Suprapubic skin (tissue), 4 donors: ENCODE measurements around the gene BAZ2B. TPM values are rescaled to one million over a fixed set of nuclear protein-coding genes. Genes with fewer than 3 reads are reported as not detected.

Source experiments
- DNase-seq, 2 donors: peaks; one replicate each; pipeline ENCODE4 v3.0.0-alpha.2; 2019; ENCODE audit warnings: low spot score in 2 of 2
- H3K27ac ChIP-seq: fragments of 200-600 bp; sonication (generic); one replicate; pipeline ENCODE4 v1.5.1; 2019
- H3K27me3 ChIP-seq: fragments of 200-600 bp; sonication (generic); one replicate; pipeline ENCODE4 v1.5.1; 2019
- H3K36me3 ChIP-seq: fragments of 200-600 bp; sonication (generic); one replicate; pipeline ENCODE4 v1.5.1; 2019
- H3K4me1 ChIP-seq: fragments of 200-600 bp; sonication (generic); one replicate; pipeline ENCODE4 v1.5.1; 2019
- H3K4me3 ChIP-seq: fragments of 200-600 bp; sonication (generic); one replicate; pipeline ENCODE4 v1.5.1; 2019; ENCODE audit warnings: mild to moderate bottlenecking
- H3K9me3 ChIP-seq: fragments of 200-600 bp; sonication (generic); one replicate; pipeline ENCODE4 v1.5.1; 2019
- EP300 ChIP-seq: sonication (generic); formaldehyde crosslinking; IDR thresholded peaks from one replicate; pipeline ENCODE4 v1.6.1; 2017; ENCODE audit warnings: antibody characterized with exemption
- POLR2A ChIP-seq, 2 donors: fragments of 450-650 bp; IDR thresholded peaks; one replicate each; pipeline ENCODE4 v1.6.1; 2017; ENCODE audit warnings: antibody characterized with exemption in 2 of 2, mild to moderate bottlenecking in 2 of 2, moderate library complexity in 2 of 2
- POLR2AphosphoS5 ChIP-seq, 3 donors: sonication (generic); formaldehyde crosslinking; IDR thresholded peaks; one replicate each; pipeline ENCODE4 v1.6.1; 2017; ENCODE audit warnings: antibody characterized with exemption in 3 of 3
- WGBS: methylation state at CpG from one replicate; pipeline ENCODE4 v1.1.5; 2018; 5-methylcytosine and 5-hydroxymethylcytosine counted together
- total RNA-seq, 4 donors: library from RNA; depleted of rRNA; stranded (reverse); fragments of >200 nt; gene quantifications; one replicate each; pipeline ENCODE4 v1.1.0, GENCODE V29; 2016
- TF ChIP-seq, protein P1 (sequence below), 2 donors: fragments of 200-600 bp in 1 of 2; fragments of 450-650 bp in 1 of 2; sonication (generic) in 1 of 2; IDR thresholded peaks; one replicate each; pipeline ENCODE4 v1.5.1; 2016 to 2019; ENCODE audit warnings: antibody characterized with exemption in 2 of 2, mild to moderate bottlenecking in 1 of 2, moderate library complexity in 1 of 2

BAZ2B gene
- total RNA-seq, 4 donors from 2014 or later, result 61.7 to 185 (median 80.8) TPM

GRCh38 chr2:159518321-159519005 lies 97.9 kb downstream of the BAZ2B start:
- H3K36me3 ChIP-seq, result no peaks in the 10 kb centered on the region
- H3K4me3 ChIP-seq, result no peak overlapping the region
- H3K27ac ChIP-seq, result peak overlapping the region; percentile 59
- no peaks in the 10 kb centered on the region for H3K27me3 ChIP-seq
- H3K9me3 ChIP-seq, result no peaks in the 10 kb centered on the region
- TF ChIP-seq EP300 (no peak), POLR2AphosphoS5 (IDR thresholded peaks at IDR 0.05) (no peak), POLR2A (IDR thresholded peaks at IDR 0.05) (no peak)
- TF ChIP-seq, protein P1, sequence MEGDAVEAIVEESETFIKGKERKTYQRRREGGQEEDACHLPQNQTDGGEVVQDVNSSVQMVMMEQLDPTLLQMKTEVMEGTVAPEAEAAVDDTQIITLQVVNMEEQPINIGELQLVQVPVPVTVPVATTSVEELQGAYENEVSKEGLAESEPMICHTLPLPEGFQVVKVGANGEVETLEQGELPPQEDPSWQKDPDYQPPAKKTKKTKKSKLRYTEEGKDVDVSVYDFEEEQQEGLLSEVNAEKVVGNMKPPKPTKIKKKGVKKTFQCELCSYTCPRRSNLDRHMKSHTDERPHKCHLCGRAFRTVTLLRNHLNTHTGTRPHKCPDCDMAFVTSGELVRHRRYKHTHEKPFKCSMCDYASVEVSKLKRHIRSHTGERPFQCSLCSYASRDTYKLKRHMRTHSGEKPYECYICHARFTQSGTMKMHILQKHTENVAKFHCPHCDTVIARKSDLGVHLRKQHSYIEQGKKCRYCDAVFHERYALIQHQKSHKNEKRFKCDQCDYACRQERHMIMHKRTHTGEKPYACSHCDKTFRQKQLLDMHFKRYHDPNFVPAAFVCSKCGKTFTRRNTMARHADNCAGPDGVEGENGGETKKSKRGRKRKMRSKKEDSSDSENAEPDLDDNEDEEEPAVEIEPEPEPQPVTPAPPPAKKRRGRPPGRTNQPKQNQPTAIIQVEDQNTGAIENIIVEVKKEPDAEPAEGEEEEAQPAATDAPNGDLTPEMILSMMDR (IDR thresholded peaks at IDR 0.05), result no peak
- peaks cover 28% of the 10 kb centered on the region for H3K4me1 ChIP-seq
- no peak for DNase-seq
- 63% methylated on average over 3 of the region's 3 CpGs for WGBS

DNA sequence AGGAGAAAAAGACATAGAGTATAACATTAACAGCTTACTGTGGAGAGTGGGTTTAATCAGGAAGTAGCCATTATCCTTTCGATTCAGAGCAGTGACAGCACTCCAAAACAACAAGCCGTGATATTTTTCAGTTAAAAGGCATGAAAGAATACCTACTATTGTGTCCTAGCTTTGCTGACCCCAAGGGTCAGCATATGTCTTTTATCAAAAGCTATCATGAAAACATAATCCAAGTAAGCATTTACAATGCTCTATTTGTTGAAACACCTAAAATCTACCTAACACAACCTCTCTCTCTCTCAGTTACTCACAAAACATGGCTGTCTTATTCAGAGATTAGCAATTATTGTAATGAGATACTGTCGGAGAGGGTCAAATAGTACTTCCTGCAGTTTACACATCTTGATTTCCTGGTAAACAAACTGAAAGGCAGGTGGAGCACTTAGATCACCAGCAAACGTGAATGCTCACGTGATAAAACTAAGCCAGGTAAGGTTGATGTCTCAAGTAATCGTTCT lies 100.0 kb downstream of the BAZ2B start:
- Histone ChIP-seq H3K36me3 (no peaks in the 10 kb centered on the region), H3K27ac (peak overlapping the region; percentile 90), H3K27me3 (no peaks in the 10 kb centered on the region), H3K9me3 (no peaks in the 10 kb centered on the region), H3K4me1 (peaks cover 34% of the 10 kb centered on the region), H3K4me3 (peak overlapping the region; percentile 51)
- 2% methylated on average over 6 of the region's 6 CpGs for WGBS
- TF ChIP-seq EP300, result no peak
- DNase-seq, result no peak

- WGBS, result 43% methylated on average over 1 of the region's 1 CpG
- no peaks in the 10 kb centered on the region for H3K36me3 ChIP-seq
These were observed 100.9 kb downstream of the BAZ2B start for GRCh38 chr2:159515441-159515840.

GRCh38 chr2:159513745-159514144 lies 102.6 kb downstream of the BAZ2B start:
- Histone ChIP-seq H3K4me1 (peaks cover 34% of the 10 kb centered on the region), H3K27me3 (no peaks in the 10 kb centered on the region), H3K9me3 (no peaks in the 10 kb centered on the region), H3K36me3 (no peaks in the 10 kb centered on the region), H3K27ac (no peak overlapping the region), H3K4me3 (no peak overlapping the region)
- TF ChIP-seq POLR2A (IDR thresholded peaks at IDR 0.05) (no peak), POLR2AphosphoS5 (IDR thresholded peaks at IDR 0.05) (no peak), EP300 (no peak)
- TF ChIP-seq, protein P1 (IDR thresholded peaks at IDR 0.05), result no peak
- no peak for DNase-seq
- WGBS, result 92% methylated on average over 1 of the region's 1 CpG

More at GRCh38 chr2:159515441-159515840, 100.9 kb downstream of the BAZ2B start:
- H3K4me1 ChIP-seq, result peaks cover 34% of the 10 kb centered on the region
- DNase-seq, result no peak
- H3K9me3 ChIP-seq, result no peaks in the 10 kb centered on the region
- no peaks in the 10 kb centered on the region for H3K27me3 ChIP-seq
- H3K4me3 ChIP-seq, result peak overlapping the region; percentile 51
- peak overlapping the region; percentile 90 for H3K27ac ChIP-seq
- TF ChIP-seq POLR2A (IDR thresholded peaks at IDR 0.05) (no peak), EP300 (no peak), POLR2AphosphoS5 (IDR thresholded peaks at IDR 0.05) (no peak)
- TF ChIP-seq, protein P1 (IDR thresholded peaks at IDR 0.05), result no peak

DNA sequence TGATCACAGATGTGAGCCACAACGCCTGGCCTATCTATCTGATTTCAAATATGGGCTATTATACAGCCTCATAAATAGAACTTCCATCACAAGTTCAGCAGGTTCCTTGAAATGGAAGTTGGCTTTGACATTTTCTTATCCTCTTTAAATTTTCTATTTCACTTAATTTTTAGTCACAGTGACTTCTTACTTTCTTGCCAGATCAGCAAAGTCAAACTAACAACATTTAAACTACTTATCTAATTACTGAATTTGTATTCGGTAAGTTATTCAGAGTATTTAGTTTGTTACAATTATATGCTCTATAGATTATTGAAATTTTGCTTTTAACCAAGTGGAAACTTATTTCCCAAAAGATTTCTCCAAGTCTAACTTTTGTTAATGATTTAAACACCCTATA lies 108.2 kb downstream of the BAZ2B start:
- Histone ChIP-seq H3K36me3 (no peaks in the 10 kb centered on the region), H3K27me3 (no peaks in the 10 kb centered on the region), H3K4me1 (peaks cover 18% of the 10 kb centered on the region), H3K27ac (no peak overlapping the region), H3K4me3 (no peak overlapping the region), H3K9me3 (no peaks in the 10 kb centered on the region)
- DNase-seq, result no peak
- TF ChIP-seq, protein P1 (IDR thresholded peaks at IDR 0.05), result no peak
- TF ChIP-seq POLR2AphosphoS5 (IDR thresholded peaks at IDR 0.05) (no peak), POLR2A (IDR thresholded peaks at IDR 0.05) (no peak), EP300 (no peak)
- WGBS, result 97% methylated on average over 2 of the region's 2 CpGs
